HG02981 (cell line): ENCODE data around the gene SCRN3.
"Not testable (repeated sequence)": the region's sequence is repeated elsewhere in the genome, so short reads cannot be mapped to it uniquely, and the experiment has no call there.

Source experiments
- ATAC-seq: cut with Tn5 transposase; IDR thresholded peaks from one replicate; pipeline ENCODE4 v1.9.1; 2021; ENCODE audit warnings: mild to moderate bottlenecking, moderate library complexity; ENCODE audit not compliant: unreplicated experiment

SCRN3 gene

DNA sequence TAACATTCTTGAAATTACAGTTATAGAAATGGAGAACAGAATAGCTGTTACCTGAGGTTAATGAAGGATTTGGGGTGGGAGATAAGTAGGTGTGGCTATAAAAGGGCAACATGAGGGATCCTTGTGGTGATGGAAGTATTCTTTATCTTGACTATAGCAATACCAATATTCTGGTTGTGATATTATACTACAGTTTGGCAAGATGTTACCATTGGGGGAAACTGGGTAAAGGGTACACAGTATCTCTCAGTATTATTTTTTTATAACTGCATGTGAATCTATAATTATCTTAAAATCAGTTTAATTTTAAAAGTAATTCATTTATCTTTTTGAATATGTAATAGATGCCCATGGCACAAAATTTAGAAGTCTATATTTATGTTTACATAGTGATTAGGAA, 8.1 kb downstream of the SCRN3 start:
- ATAC-seq: no peak

- not testable (repeated sequence) for ATAC-seq
Measured at GRCh38 chr2:174410039-174410438, 14.5 kb downstream of the SCRN3 start.

DNA sequence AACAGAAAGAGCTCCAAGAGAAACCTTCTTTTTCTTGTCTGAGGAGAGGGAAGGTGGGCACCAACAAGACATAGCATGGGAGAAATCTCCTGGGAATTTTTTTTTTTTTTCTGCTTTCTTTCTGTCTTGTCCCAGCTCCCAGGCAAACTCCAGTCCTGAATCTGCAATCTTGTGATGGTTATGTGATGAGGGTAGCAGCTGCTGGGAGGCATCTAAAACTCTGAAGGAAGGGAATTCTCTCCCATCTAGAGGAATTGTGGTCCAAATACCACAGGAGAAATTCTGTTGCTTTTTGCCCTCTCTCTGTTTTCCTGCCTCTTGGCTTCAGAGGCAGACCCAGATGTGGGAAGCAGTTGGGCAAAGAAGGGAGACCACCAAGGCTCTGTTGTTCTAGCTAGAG, 16.7 kb downstream of the SCRN3 start:
- ATAC-seq: no peak

- no peak for ATAC-seq
Measured at GRCh38 chr2:174428214-174428613, 32.7 kb downstream of the SCRN3 start.

- no peak for ATAC-seq
Measured at GRCh38 chr2:174430066-174430465, 34.5 kb downstream of the SCRN3 start.

- no peak for ATAC-seq
Measured at GRCh38 chr2:174431902-174432301, 36.4 kb downstream of the SCRN3 start.

DNA sequence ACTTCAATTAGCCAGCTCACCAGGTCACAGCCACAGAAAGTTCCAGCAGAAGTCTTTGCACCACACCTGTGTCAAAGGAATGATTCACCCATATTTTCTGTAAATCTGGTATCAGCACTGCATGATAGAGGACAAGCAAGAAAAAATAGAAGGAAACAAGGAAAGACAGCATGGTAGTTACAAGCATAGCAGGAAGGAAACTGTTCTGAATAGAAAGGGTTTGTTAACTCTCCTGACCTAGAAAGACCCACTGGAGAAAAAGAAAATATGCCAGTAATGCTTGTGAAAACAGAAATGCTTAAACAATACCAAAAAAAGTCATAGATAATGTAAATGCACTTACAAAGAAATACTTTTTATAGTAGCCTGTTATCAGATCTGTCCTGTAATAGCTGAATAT, 40.8 kb downstream of the SCRN3 start:
- no peak for ATAC-seq

- no peak for ATAC-seq
Measured at GRCh38 chr2:174438146-174438886, 42.8 kb downstream of the SCRN3 start.

DNA sequence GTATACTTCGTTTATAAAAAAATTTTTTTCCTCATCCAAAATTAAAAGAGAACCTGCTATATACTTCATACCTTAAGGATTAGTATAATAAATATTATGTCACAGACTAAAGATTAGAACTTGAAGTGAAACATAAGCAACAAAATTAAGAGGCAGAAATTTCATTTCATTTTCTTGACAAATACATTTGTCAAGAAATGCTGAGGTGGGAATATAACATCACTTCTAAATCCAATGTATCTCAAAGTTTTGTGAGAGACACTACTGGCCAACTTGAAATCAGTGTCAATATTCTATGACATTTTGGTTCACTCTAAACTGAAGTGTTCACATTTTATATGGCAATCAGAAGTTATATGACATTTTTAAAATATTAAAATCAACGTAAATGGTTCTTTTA, 43.8 kb downstream of the SCRN3 start:
- no peak for ATAC-seq

GRCh38 chr2:174439950-174440349, 44.4 kb downstream of the SCRN3 start:
- ATAC-seq: no peak

DNA sequence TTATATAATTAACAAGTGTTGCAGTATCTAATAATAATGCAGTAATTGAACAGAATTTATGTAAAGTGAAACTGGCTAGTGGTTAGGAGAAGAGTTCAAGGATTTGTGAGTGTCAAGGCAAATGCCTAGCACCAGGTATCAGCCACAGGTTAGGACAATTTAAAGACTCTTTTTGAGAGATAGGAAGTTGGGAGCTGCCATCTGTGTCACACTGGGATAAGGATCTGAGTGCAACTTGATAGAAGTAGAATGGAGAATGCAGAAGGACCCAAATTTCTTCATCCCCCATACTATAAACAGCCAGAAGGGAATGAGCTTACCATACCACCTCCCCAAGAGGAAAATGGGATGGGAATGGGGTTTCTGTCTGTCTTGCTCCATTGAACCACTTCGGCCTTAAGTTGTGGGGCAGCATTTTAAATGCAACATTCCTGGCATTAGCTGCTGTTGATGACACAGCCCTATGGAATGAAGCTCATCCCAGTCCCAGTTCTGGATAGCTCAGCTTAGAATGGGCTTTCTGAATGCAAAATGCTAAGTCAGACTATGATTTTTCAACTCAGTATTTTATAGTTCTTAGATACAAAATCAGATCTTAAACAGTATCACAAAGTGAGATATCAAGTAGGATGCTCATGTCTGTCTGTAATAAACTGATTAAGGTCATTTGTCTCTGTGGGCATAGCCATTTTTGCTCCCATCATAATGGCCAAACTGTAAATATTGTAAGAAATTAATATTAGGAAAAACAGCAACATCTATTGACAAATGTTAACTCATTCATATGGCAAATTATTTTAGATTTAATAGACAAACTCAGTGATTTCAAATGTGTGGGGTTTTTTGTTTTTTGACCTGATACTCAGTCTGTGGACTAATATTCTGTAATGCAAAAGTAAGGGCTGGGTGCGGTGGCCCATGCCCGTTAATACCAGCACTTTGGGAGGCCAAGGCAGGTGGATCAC, 47.3 kb downstream of the SCRN3 start:
- ATAC-seq: no peak

GRCh38 chr2:174444761-174445160, 49.2 kb downstream of the SCRN3 start:
- ATAC-seq: no peak

GRCh38 chr2:174445248-174445647, 49.7 kb downstream of the SCRN3 start:
- ATAC-seq: no peak

DNA sequence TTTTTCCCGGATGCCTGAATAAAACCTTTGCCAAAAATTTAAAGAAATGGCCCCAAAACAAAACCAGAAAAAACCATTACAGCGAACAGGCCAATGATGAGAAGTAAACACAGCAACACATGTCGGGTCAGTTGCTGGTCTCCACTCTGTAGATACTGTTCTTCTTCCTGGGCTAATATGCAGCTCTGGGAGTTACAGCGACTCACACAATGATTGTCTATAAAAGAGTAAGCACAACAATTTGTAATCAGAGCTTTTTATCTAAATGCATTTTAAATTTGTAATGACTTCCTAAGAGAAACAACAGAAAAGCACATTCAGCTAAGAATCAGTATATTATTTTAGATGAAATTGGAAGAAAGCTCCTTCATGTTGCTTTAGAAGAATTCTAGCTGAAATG, 51.0 kb downstream of the SCRN3 start:
- ATAC-seq: no peak

DNA sequence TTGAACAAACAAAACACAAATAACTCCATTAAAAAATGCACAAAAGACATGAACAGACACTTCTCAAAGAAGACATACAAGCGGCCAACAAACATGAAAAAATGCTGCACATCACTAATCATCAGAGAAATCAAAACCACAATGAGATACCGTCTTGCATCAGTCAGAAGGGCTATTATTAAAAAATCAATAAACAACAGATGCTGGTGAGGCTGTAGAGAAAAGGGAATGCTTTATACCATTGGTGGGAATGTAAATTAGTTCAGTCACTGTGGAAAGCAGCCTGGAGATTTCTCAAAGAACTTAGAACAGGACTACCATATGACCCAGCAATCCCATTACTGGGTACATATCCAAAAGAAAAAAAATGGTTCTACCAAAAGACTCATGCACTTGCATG, 53.5 kb downstream of the SCRN3 start:
- no peak for ATAC-seq

DNA sequence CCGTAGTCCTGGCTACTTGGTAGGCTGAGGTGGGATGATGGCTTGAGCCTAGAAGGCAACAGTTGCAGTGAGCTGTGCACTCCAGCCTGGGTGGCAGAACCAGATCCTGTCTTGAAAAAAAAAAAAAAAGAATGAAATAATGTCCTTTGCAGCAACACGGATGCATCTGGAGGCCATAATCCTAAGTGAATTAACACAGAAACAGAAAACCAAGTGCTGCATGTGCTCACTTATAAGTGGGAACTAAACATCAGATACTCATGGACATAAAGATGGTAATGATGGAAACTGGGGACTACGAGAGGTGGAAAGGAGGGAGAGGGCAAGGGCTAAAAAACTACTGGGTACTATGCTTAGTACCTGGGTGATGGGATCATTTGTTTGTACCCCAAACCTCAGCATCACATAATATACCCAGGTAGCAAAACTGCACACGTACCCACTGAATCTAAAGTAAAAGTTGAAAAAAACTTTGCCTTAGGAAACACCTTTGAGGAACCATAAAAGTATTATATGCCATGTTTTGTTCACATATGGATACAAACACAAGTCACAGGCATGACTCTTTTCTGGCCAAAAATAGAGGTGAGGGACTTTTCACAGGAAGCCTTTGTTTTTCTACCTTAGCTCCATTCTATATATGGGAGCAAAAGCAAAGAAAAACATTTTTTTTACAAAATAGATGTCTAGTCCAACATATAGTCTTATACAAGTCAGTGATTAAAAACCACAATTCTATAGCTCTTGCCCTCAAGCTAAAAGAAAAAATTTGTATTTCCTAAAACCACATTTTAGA, 54.7 kb downstream of the SCRN3 start:
- ATAC-seq: no peak

- ATAC-seq: no peak
Measured at GRCh38 chr2:174454566-174454965, 59.0 kb downstream of the SCRN3 start.

DNA sequence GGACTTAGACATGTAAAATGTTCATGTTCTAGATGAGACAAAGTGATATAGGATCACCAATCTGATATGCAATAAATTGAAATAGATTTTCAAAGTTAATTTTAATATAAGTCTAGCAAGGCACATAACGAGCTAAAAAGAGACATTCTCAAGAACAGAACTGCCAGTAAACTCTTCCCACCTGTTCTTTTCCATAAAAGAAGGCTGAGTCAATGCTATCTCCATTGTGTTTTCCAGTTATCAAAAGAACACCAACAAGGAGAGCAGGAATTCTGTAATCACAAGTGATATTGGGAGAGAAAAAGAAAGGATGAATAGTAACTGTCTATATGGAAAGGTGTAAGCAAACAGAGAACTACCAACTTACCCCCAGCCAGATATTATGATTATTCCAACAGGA, 65.7 kb downstream of the SCRN3 start:
- ATAC-seq: no peak

DNA sequence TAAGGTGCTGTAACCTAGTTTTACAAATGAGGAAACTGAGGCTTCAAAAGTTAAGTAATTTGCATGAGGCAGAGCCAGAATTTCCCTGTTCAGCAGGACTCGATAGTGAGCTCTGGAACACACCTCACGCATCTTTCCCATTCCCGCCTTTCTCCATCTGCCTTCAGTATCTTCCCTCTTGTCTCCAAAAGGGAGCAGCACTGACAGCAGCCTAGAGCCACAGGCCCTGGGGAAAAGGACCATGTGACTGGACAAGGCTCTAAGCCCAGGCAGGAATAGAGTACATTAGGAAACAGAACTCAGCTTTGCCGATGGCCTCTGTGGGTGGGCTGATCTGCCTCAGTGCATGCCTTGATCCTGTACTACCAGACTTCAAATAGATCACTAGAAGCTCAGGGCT, 69.8 kb downstream of the SCRN3 start:
- no peak for ATAC-seq

DNA sequence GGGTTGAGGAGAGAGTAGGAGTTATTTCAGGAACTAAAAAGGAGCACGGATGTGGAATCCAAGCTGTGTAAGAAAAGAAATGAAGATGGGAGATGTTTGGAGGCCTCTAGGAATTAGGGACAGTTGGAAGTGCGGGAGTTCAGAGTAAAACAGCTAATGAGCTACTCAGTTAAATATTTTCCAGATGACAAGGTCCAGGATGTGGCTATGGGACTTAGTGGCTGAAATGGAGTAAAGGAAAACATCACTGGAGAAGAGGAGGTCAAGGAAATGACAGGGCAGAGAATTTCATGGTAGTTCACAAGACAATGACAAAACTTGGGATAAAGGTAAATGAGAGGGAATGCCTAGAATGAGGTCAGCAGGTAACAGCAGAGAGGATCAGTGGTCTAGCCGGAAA, 78.3 kb downstream of the SCRN3 start:
- ATAC-seq: no peak

GRCh38 chr2:174477759-174478158, 82.2 kb downstream of the SCRN3 start:
- no peak for ATAC-seq
